DND-41 (cell line): ENCODE data around the gene SAMM50.

Experiments used
- CTCF ChIP-seq: IDR thresholded peaks from 2 replicates; pipeline ENCODE4 v1.5.1; 2012; ENCODE audit warnings: borderline replicate concordance, low read length, moderate library complexity, mild to moderate bottlenecking; ENCODE audit not compliant: poor library complexity, severe bottlenecking; ENCODE audit errors: extremely low read depth
- EZH2 ChIP-seq: IDR thresholded peaks from 3 replicates; pipeline ENCODE4 v1.6.1; 2012; ENCODE audit warnings: borderline replicate concordance, low read depth, mild to moderate bottlenecking, moderate library complexity, low read length, inconsistent platforms; ENCODE audit not compliant: severe bottlenecking

- TF ChIP-seq EZH2 (no peak), CTCF (no peak)
Measured at GRCh38 chr22:43994416-43994815, 39.2 kb downstream of the SAMM50 start.
